HUES48 (cell line): Measurements from ENCODE around the gene AKT1S1.

Source experiments
- H3K27ac ChIP-seq: one replicate; pipeline ENCODE4 v1.7.0; 2013; ENCODE audit warnings: low read depth, low read length, inconsistent platforms
- H3K27me3 ChIP-seq: 2 replicates; pipeline ENCODE4 v1.6.1; 2013; ENCODE audit warnings: mild to moderate bottlenecking, low read length; ENCODE audit not compliant: control insufficient read depth, insufficient read depth
- H3K36me3 ChIP-seq: 2 replicates; pipeline ENCODE4 v1.6.1; 2013; ENCODE audit warnings: low read length; ENCODE audit not compliant: control insufficient read depth, insufficient read depth
- H3K4me1 ChIP-seq: 2 replicates; pipeline ENCODE4 v1.6.1; 2013; ENCODE audit warnings: mild to moderate bottlenecking, low read length; ENCODE audit not compliant: control insufficient read depth, insufficient read depth
- H3K4me3 ChIP-seq: 2 replicates; pipeline ENCODE4 v1.5.1; 2013; ENCODE audit warnings: mild to moderate bottlenecking, low read depth, low read length
- H3K9ac ChIP-seq: 2 replicates; pipeline ENCODE4 v1.6.1; 2013; ENCODE audit warnings: mild to moderate bottlenecking, low read depth, low read length, moderate library complexity
- H3K9me3 ChIP-seq: 2 replicates; pipeline ENCODE4 v1.6.1; 2013; ENCODE audit warnings: low read length; ENCODE audit not compliant: control insufficient read depth, insufficient read depth

AKT1S1 gene

DNA sequence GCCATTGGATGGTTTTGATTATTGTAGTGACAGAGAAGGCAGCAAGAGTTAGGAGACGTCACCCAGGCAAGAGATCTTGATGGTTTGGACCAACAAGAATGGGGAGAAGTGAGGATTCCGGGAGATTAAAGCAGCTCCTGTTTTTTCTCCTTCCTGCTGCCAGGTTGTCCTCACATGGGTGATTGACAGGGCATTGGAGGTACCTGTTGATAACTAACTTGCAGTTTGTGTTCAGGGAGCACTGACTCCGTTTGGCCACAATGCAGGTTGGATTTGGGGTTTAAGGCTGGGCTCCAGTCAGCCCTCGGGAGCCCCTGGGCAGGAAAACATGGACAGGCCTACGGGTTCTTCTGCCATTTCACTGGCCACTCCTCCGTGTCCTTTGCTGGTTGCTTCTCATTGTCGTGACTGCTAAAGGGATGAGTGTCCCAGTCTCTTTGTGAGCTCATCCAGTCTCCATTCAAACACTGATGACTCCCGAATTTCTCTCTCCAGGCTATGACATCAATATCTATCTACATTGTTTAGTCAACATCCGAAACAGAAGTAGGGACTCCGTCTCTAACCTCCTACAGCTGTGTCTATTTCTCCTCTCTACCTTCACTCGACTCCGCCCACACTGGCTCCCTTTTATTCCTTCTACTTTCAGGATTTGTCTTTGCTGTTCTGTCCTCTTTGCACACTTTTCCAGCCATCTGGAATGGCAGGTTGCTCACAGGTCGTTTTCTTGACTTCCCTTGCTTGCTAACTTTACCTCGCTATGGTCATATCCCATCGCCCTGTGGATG lies 27.5 kb downstream of the AKT1S1 start:
- no peaks in the 10 kb centered on the region for H3K27me3 ChIP-seq
- H3K36me3 ChIP-seq: peaks cover 20% of the 10 kb centered on the region
- peak overlapping the region; percentile 96 for H3K4me3 ChIP-seq
- no peaks in the 10 kb centered on the region for H3K9me3 ChIP-seq
- H3K27ac ChIP-seq: no peak overlapping the region
- H3K4me1 ChIP-seq: peaks cover 16% of the 10 kb centered on the region
- H3K9ac ChIP-seq: no peak overlapping the region

DNA sequence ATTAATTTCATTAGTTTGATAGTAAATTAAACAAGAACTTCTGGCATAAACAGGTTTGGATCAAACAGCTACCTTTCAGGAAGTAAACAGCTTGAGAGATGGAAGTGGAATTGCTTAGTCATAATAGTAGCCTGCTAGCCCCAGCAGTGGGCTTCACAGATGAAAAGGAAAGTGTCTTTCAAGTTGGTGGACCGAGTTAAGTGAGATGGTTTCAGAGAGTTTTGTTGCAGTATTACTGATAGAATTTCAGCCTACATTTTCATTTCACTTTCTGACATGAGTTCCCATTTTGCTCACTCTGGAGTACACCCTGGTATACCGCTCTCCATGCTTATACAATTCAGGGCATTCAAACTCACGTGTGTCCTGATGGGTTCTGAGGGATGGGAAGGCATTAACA lies 28.2 kb downstream of the AKT1S1 start:
- Histone ChIP-seq H3K27ac (no peak overlapping the region), H3K4me3 (no peak overlapping the region), H3K36me3 (peaks cover 15% of the 10 kb centered on the region), H3K27me3 (no peaks in the 10 kb centered on the region), H3K4me1 (peaks cover 16% of the 10 kb centered on the region), H3K9ac (no peak overlapping the region), H3K9me3 (no peaks in the 10 kb centered on the region)

DNA sequence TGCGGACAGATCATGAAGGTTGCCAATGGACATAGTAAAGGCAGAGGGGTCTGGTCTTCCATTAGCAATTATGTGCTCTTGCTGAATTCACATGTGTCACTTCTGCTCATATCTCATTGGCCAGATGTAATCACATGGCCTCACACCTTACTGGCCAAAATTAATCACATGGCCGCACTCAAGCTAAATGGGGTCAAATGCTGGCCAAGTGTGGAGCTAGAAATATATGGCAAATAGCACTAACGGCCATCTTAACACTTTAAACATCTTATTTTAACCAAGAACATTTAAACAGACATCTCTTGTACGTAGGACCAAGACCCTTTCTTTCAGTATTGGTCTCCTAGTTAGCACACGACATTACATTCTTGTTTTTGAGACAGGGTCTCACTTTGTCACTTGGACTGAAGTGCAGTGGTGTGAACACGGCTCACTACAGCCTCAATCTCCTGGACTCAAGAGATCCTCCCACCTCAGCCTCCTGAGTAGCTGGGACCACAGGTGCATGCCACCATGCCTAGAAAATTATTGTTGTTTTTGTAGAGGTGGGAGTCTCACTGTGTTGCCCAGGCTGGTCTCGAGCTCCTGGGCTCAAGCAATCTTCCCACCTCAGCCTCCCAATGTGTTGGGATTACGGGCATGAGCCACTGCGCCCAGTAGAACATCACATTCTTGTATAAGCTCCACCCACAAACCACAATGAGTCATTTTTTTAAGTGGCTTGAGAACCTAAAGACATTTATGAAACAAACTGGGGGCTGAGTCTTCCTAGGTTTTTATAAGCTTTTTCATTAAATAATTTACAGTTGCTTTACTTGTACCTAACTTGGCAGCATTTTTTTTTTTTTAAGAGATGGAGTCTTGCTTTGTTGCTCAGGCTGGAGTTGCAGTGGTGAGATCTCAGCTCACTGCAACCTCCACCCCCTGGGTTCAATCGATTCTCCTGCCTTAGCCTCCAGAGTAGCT lies 29.1 kb downstream of the AKT1S1 start:
- Histone ChIP-seq H3K4me3 (no peak overlapping the region), H3K27me3 (no peaks in the 10 kb centered on the region), H3K9me3 (no peaks in the 10 kb centered on the region), H3K9ac (no peak overlapping the region), H3K4me1 (peaks cover 16% of the 10 kb centered on the region), H3K27ac (no peak overlapping the region), H3K36me3 (peaks cover 10% of the 10 kb centered on the region; the same call in 1 of the 2 replicates)

DNA sequence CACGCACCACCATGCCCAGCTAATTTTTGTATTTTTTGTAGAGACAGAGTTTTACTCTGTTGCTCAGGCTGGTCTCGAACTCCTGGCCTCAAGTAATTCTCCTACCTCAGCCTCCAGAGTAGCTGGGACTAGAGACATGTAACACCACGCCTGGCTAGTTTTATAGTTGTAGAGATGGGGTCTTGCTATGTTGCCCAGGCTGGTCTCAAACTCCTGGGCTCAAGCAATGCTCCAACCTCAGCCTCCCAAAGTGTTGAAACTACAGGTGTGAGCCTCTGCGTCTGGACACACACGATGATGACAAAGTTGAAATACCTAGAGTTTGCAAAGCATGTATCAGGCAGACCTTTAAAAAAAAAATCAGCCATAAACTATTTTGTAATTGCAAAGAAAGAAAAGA lies 30.7 kb downstream of the AKT1S1 start:
- H3K27ac ChIP-seq: no peak overlapping the region
- H3K9ac ChIP-seq: no peak overlapping the region
- no peaks in the 10 kb centered on the region for H3K36me3 ChIP-seq
- no peaks in the 10 kb centered on the region for H3K9me3 ChIP-seq
- H3K4me3 ChIP-seq: no peak overlapping the region
- no peaks in the 10 kb centered on the region for H3K27me3 ChIP-seq
- peaks cover 5% of the 10 kb centered on the region; the same call in 1 of the 2 replicates for H3K4me1 ChIP-seq

DNA sequence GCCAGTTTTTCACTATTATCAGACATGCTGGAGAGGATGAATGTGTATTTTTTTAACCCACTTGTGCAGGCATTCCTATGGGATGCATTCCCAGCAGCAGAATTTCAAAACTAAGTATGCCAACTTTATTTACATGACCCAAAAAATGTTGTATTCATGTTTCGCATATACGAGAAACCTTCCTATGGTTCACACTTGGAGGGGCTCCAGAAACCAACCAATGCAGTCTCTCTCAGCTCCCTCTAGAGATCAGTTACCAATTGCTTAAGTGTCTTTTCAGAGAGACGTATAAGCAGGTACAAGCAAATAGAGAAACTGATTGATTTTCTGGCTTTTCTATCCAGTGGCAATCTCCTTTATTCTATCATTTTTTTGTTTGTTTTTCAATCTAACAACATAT lies 31.7 kb downstream of the AKT1S1 start:
- Histone ChIP-seq H3K27me3 (no peaks in the 10 kb centered on the region), H3K36me3 (no peaks in the 10 kb centered on the region)

DNA sequence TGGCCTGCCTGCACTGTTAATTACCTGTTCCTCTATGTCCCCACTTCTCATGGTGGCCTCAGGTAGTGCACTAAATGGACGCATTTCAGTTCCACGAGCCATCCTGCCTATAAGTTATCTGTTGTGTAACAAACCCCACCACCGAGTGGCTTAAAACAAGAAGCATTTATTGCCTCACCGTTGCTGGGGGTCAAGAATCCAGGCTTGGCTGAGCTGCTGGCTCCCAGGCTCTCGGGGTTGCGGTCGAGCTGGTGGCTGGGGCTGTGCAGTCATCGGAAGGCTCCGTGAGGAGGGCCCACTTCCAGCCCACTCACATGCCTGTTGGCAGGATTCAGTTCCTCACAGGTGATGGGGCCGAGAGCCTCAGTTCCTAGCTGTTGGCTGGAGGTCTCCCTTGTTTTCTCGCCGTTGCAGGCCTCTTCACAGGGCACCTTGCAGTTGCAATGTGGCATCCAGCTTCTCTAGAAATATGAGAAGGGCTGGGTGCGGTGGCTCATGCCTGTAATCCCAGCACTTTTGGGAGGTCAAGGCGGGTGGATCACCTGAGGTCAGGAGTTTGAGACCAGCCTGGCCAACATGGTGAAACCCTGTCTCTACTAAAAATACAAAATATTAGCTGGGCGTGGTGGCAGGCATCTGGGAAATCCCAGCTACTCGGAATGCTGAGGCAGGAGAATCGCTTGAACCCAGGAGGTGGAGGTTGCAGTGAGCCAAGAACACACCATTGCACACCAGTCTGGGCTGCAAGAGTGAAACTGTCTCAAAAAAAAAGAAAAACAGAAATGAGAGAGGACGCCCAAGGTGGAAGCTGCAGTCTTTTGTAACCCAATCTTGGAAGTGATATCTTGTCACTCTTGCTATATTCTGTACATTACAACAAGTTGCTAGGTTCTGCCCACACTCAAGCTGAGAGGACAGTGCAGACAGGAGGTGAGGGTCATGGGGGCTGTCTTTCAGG lies 32.7 kb downstream of the AKT1S1 start:
- no peak overlapping the region for H3K9ac ChIP-seq
- no peak overlapping the region for H3K4me3 ChIP-seq
- no peaks in the 10 kb centered on the region for H3K9me3 ChIP-seq
- H3K4me1 ChIP-seq: no peaks in the 10 kb centered on the region
- no peaks in the 10 kb centered on the region for H3K27me3 ChIP-seq
- H3K36me3 ChIP-seq: peaks cover 10% of the 10 kb centered on the region
- no peak overlapping the region for H3K27ac ChIP-seq

More for the DNA sequence above, 31.7 kb downstream of the AKT1S1 start:
- no peak overlapping the region for H3K4me3 ChIP-seq
- peaks cover 5% of the 10 kb centered on the region; the same call in 1 of the 2 replicates for H3K4me1 ChIP-seq
- no peak overlapping the region for H3K9ac ChIP-seq
- no peaks in the 10 kb centered on the region for H3K9me3 ChIP-seq
- H3K27ac ChIP-seq: no peak overlapping the region

DNA sequence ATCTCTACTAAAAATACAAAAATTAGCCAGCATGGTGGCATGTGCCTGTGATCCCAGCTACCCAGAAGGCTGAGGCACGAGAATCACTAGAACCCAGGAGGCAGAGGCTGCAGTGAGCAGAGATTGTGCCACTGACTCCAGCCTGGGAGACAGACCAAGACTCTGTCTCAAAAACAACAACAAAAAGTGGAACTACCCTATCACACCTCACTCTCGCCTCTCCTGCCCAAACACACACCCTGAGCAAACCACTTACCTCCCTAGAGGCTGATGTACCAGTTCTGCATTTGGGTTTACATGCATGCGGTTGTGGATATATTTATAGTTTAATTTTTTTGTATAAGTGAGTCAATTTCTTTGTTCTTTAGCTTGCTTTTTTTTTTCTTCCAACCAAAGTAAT lies 33.9 kb downstream of the AKT1S1 start:
- Histone ChIP-seq H3K4me1 (no peaks in the 10 kb centered on the region), H3K27ac (no peak overlapping the region), H3K4me3 (no peak overlapping the region), H3K9me3 (no peaks in the 10 kb centered on the region), H3K27me3 (no peaks in the 10 kb centered on the region), H3K36me3 (peaks cover 21% of the 10 kb centered on the region), H3K9ac (no peak overlapping the region)

DNA sequence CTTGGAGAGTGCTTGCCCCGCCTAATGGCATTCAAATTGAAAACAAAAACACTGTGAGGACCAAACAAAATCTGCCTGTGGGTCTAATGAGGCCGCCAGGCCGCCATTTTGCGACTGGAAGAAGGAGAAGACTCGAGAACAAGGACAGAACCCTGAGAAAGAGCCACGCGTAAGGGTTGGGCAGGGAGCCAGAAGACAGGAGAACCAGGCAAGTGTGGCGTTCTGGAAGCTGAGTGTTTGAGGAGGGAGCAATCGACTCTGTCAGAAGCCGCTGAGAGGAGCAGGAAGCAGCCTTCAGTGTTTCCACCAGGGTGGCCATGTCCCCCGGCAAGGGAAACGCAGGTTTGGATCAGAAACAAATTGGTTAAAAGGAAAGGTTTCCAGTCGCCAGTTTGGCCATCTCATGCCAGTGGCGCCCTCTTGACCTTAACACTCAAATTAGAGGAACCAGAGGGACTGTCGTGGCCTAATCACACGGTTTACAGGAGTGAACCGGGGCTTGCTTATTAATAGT lies 36.4 kb downstream of the AKT1S1 start:
- no peaks in the 10 kb centered on the region for H3K9me3 ChIP-seq
- no peak overlapping the region for H3K4me3 ChIP-seq
- peaks cover 45% of the 10 kb centered on the region for H3K36me3 ChIP-seq
- H3K4me1 ChIP-seq: no peaks in the 10 kb centered on the region
- H3K27me3 ChIP-seq: no peaks in the 10 kb centered on the region
- H3K9ac ChIP-seq: no peak overlapping the region
- H3K27ac ChIP-seq: no peak overlapping the region

DNA sequence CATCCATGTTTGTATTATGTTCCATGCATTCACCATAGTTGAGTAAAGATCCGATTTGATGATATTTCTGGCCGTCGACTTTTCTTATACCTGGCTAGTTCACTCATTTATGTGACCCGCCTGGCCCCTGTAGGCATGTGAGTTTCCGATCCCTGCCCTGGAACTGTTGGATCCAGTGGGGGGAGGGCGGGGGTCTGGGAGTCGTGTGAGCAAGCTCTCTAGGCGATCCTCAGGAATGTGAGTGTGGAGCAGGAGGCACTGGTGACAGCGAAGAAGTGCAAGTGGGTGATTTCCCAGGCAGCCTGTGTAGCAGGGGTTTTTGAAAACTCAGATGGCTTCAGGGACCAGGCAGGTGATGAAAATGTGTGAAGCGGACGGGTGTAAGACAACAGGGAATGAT lies 36.8 kb downstream of the AKT1S1 start:
- Histone ChIP-seq H3K27ac (no peak overlapping the region), H3K4me1 (no peaks in the 10 kb centered on the region), H3K9me3 (no peaks in the 10 kb centered on the region), H3K4me3 (no peak overlapping the region), H3K36me3 (peaks cover 46% of the 10 kb centered on the region), H3K9ac (no peak overlapping the region), H3K27me3 (no peaks in the 10 kb centered on the region)

DNA sequence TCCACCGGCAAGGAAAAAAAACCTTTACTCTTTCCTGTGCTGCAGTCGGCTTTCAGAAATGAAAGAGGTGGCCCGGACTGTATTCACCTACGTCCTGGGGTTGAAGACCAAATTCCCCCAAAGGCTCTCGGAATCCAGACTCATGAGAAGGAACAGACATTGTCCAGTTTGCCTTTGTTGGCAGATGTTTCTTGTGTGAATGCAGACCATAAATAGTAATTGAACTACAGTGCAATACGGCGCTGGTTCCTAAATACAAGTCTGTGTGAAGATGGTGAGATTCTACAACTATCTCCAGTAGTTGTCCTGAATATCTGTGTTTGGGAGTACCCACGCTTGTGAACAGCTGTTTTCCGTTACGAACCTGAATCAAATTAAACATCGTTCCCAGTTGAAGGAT lies 37.4 kb downstream of the AKT1S1 start:
- no peak overlapping the region for H3K4me3 ChIP-seq
- peaks cover 52% of the 10 kb centered on the region for H3K36me3 ChIP-seq
- no peaks in the 10 kb centered on the region for H3K9me3 ChIP-seq
- H3K4me1 ChIP-seq: no peaks in the 10 kb centered on the region
- no peaks in the 10 kb centered on the region for H3K27me3 ChIP-seq
- H3K27ac ChIP-seq: no peak overlapping the region
- H3K9ac ChIP-seq: no peak overlapping the region
